ENCODE results near the gene CACNA1I.

CACNA1I gene

DNA sequence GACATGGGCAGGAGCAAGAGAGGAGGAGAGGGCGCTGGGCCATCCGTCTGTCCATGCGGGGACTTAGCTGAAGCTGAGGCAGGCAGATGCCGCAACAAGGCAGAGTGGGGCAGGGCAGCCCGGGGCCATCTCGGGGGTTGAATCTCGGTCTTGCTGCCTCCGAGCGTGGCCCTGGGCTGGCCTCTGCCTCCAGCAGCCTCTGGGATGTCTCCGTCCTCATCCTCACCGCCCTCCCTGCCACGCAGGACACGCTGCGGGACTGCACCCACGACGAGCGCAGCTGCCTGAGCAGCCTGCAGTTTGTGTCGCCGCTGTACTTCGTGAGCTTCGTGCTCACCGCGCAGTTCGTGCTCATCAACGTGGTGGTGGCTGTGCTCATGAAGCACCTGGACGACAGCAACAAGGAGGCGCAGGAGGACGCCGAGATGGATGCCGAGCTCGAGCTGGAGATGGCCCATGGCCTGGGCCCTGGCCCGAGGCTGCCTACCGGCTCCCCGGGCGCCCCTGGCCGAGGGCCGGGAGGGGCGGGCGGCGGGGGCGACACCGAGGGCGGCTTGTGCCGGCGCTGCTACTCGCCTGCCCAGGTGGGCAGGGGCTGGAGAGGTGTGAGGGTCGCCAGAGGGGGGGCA, 108.4 kb downstream of the CACNA1I start:
- DNase-seq, result no peak

DNA sequence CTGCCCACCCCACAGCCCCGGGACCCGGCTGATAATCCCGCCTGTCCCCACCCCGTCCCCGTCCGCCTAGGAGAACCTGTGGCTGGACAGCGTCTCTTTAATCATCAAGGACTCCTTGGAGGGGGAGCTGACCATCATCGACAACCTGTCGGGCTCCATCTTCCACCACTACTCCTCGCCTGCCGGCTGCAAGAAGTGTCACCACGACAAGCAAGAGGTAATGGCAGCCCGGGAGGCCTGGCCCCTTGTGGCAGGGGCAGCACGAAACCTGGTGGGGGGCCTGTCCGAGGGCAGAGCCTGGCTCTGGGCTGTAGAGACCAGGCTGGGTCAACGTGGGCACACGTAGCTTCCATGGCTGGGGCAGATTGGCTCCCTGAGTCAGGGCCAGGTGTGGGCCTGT, 109.1 kb downstream of the CACNA1I start:
- no peak for DNase-seq

DNA sequence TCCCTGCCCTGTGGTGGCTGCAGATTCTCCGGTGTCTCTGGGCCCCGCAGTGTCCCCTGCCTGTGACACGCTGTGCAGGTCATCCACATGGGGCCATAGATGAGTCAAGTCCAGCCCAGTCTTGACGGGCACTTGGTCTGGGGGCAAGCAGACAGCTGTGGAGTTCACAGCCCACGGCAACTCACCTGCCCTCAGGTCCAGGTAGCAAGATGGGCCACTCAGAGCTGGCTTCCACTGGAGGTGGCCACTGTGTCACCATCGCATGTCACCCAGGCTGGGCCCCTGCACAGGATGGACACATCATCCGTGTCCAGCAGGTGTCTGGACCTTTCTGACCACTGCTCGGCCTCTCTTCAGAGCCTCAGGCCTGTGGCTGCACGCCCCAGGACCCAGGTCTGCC, 109.9 kb downstream of the CACNA1I start:
- no peak for DNase-seq

DNA sequence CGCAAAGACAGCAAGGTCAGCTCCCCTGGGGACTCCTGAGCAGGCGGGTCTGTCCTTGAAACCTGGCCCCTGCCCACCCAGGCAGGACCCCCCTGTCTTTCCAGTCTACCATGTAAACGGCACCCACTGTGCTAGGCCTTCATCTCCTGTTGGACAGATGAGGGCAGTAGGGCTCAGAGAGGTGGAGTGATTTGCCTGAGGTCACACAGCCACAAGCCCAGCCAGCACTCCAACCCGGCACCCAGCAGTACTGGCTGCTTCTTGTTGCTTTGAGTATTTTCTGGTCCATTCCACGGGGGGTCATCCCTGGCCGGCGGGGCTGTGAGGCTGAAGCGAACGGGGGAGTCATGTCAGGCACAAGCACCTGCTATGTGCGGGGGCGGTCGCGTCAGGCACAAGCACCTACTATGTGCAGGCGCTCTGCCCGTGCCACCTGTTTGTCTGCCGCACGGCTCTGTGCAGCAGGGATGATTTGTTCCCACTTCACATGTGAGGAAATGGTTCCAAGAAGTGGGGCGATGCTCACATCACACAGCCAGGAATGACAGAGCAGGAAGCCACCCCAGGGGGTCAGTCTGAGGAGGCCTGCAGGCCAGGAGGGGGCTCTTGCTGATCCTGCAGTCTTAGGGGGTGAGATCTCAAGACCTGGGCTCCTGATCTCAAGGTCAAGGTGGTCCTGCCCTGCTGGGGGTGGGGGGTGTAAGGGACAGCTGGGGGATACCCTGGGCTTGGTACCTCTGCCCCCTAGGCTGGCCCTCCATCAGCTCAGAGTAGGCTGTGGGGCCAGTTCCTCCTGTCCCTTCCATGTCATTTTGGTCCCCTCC, 110.7 kb downstream of the CACNA1I start:
- DNase-seq, result no peak

DNA sequence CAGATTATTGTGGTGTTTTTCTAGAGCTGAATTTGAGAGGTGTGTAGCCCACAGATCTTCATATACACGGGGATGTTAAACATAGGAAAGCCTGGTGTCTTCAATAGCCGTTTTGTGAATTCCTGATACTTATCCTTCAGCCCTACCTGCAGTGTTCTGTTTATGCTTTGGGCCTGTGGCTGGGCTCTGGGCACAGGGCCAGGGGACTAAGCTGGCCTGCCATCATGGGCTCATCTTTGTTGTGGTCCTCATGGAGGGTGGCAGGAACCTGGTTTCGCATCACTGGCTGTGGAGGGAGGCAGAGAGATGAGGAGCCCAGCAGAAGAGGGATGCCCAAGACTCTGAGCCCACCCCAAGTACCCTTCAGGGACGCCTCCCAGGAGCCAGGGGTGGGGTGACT, 112.4 kb downstream of the CACNA1I start:
- DNase-seq, result no peak

DNA sequence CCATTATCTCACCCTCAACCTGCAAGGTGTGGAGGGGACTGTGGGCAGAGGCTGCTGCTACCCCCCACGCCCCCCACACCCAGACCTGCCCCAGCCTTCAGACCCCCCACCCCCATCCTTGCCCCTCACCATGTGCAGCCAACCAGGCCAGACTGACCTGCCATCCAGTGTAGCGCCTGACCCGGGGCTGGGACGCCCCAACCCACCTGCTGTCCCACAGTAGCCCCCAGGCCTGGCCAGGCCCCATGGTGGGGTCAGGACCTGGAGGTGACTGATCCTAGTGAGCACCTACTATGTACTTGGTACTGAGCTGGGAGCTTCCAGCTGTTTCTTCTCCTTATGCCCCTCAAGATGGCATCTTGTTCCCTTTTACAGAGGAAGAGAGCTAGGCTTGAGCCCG, 113.1 kb downstream of the CACNA1I start:
- DNase-seq, result no peak

DNA sequence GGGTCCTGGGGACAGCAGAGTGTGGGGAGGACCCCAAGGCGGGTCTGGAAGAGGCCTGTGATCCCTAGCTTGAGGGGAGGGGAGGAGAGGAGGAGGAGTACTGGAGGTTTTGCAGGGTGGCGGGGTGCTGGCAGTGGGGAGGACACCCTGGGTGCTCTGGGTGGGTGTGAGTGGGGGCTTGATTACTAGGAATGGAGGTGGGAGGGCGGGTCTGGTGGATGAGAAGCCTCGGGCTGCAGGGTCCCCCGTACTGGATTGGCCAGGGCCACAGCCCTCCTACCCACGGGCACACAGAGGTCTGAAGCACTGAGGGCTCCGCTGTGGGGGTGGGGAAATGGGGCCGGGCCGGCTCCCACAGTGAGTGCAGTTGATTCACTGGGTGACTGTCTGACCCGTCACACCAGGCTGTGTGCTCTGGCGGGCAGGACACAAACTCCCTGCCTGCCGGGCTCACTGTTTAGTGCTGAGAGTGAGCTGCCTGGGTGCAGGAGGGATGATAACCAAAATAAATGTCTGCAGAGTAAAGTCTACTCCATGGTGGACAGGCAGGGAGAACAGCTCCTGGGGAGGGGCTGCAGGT, 114.2 kb downstream of the CACNA1I start:
- DNase-seq, result no peak

DNA sequence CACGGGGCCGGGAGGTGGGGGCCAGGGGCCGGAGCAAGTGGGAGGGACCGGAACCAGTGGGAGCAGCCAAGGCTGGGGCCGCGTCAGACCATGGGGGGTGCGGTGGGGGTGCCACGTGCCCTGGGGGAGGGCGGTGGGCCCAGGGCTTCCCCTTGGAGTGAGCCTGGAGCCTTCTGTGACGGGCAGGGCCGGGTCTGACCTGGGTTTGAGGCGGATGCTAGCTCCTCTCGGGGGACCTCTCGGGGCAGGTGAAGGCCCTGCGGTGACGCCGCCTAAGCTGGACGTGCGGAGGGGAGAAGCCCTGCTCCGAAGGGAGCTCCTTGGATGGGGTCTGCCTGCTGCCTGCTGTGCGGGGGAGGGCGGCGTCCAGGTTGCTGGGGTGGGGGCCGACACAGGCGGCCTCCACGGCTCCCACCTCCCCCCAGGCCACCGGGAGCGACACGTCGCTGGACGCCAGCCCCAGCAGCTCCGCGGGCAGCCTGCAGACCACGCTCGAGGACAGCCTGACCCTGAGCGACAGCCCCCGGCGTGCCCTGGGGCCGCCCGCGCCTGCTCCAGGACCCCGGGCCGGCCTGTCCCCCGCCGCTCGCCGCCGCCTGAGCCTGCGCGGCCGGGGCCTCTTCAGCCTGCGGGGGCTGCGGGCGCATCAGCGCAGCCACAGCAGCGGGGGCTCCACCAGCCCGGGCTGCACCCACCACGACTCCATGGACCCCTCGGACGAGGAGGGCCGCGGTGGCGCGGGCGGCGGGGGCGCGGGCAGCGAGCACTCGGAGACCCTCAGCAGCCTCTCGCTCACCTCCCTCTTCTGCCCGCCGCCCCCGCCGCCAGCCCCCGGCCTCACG, 115.0 kb downstream of the CACNA1I start:
- DNase-seq, result no peak

DNA sequence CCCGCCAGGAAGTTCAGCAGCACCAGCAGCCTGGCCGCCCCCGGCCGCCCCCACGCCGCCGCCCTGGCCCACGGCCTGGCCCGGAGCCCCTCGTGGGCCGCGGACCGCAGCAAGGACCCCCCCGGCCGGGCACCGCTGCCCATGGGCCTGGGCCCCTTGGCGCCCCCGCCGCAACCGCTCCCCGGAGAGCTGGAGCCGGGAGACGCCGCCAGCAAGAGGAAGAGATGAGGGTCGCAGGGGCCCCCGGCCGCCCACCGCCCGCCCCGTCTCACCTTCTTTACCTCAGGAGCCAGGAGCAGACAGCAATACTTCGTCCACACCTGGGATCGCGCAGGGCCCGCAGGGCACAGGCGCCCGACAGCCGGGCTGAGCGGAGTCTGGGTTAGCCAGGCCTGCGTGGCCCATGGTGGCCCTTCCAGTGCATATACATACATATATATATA, 115.6 kb downstream of the CACNA1I start:
- no peak for DNase-seq

DNA sequence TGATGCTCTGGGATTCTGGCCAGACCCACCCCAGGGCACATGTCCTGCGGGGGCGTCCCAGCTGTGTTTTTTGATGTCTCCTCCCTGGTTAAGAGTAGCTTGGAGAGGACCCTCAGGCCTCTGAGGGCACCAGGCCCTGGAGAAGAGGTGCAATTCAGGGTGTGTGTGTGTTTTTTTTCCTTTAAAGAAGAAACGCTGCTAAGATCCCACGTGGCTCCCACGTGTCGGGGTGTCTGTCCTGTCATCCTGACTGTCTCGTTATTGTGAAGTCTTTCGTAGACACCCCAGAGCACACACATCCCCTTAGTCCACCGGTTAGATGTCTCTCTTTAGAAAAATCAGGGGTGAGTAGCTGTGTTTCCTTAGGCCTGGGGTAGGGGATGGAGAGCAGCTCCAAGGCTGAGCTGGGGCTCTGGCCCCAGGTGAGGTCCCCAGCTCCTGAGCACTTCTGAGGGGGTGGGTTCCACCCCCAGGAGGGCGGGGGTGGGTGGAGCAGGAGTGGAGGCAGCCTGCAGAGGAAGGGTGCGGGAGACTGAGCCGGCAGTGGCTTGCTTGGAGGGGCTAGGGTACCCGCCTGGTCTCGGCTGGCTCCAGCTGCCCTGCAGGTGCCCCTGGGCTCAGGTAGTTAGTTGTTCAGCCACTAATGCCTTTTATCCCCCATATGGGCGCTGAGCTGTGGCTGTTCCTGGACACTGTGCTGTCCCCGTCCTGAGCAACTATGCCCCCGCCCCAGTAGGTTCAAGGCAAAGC, 116.4 kb downstream of the CACNA1I start:
- DNase-seq, result no peak

DNA sequence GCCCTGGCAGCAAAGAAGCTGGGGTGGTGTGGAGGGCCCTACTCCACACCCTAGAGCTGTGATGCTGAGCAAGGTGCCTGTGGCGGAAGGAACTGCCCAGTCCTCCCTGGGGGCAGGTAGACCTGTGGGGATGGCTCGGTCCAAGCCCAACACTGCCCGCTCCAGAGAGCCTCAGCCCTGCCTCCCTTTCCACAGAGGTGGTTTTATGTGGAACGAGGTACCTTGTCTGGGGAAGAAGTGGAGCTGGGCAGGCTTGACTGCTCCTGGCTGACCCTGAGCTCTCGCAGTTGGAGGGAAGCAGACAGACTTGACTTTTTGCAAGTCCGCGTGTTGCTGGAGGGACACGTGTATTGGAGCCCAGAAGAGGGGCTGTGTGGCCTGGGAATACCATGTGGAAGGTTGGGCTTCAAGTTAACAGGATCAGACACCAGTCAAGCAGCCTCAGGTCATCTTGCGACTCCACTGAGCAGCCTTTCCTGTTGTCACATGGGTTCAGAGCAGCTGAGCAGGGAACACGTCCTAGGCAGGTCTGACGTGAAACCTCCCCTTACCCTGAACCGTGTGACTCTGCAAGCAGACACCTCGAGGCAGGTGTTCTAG, 117.7 kb downstream of the CACNA1I start:
- DNase-seq, result no peak

DNA sequence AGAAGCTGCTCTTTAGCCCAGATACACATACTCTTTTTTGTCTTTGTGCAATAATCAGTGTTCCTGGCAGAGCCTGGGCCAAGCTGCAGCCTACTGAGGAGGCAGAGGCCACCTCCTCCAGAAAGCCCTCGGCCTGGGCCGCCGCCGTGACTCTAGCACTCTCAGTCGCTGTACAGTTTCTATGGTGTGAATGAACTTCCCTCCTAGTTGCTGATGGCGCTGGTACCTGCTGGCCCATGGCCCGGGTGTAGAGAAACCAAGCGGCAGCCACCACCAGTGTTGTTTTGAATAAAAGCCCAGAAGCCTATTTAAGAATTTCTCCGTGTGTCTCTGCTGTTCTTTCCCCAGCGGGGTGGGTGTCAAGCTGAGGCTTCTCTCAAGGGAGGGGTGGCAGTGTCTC, 118.9 kb downstream of the CACNA1I start:
- DNase-seq, result no peak

DNA sequence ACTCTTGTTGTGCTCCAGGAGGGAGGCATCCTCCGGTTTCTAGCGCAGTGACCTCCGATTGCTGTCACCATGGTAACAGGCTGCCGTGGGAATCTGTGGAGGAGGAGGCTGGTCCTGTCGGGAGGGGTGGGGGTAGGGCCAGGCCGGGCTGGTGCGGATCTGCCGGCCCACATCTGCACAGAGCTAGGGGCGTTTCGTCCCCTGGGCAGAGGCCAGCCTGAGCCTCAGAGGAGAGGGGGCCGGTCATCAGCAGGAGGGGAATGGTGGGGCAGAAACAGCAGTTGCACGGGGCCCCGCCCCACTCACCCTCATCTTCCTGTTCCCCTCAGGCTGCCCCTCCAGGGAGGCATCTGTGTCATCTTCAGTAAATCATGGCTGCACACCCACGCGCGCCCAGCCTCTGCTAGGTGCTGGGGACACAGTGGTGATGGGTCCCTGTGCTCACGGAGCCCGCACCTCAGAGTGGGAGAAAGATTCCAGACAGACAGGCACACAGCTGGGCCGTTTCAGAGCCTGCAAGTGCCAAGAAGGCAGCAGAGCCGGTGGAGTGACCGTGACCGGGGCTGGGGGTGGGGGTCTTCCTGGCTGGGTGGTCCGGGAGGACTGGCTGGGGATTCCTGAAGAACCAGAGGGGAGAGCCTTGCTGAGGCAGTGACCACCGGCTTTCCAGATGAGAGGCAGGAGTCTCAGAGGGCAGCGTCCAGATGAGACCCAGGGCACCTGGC, 120.5 kb downstream of the CACNA1I start:
- peak; percentile 37 for DNase-seq

DNA sequence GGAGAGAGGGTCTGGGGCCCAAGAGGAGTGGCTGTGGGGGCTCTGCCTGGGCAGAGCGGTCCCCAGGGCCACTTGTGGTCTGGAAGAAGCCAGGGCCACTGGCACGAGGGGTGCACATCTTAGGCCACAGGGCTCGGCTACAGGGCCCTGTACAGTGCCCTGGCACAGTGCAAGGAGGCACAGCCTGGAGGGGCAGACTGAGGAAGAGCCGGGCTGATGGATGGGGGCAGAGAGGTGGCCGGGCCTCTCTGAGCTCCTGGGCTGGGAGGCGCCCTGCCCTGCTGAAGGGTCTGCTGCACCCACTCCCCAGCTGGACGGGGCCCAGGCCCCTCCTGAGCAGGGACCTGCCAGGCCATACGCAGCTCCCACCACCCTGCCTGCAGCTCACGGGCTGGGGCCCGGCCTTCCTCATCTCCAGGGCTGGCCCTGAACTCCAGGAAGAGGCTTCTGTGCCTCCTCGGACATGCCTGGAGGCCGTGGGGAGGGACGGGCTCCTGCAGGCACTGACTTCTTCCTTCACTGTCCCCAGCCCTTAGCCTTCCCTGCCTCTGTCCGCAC, 123.5 kb downstream of the CACNA1I start:
- no peak for DNase-seq

DNA sequence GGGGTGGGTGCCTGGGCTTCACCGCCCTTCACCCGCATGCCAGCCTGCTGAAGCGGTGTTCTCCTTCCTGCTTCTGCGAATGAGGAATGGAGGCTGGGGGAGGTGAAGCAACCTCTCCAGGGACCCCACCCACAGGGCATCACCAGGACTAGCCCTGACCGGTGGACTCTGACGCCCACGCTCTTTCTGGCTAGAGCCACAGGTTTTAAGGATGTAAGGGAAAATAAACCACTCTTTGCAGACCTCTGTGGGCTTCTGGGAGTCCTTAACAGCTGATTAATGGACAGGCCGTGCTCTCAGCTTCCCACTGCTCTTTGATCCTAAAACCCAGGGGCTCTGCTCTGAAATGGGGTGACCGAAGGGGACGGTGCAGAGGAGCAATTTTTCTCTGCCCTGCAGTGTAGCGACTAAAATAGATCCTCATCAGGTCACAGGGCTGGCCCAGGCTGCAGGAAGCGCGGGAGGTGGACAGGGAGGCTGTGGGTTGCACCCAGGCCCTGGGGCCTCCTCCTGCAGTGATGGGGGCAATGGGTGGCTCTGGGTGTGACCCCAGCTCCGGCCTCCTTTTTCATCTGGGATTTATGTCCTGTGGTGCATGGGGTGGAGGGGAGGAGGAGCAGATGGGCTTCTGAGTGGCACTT, 127.4 kb downstream of the CACNA1I start:
- DNase-seq, result no peak

DNA sequence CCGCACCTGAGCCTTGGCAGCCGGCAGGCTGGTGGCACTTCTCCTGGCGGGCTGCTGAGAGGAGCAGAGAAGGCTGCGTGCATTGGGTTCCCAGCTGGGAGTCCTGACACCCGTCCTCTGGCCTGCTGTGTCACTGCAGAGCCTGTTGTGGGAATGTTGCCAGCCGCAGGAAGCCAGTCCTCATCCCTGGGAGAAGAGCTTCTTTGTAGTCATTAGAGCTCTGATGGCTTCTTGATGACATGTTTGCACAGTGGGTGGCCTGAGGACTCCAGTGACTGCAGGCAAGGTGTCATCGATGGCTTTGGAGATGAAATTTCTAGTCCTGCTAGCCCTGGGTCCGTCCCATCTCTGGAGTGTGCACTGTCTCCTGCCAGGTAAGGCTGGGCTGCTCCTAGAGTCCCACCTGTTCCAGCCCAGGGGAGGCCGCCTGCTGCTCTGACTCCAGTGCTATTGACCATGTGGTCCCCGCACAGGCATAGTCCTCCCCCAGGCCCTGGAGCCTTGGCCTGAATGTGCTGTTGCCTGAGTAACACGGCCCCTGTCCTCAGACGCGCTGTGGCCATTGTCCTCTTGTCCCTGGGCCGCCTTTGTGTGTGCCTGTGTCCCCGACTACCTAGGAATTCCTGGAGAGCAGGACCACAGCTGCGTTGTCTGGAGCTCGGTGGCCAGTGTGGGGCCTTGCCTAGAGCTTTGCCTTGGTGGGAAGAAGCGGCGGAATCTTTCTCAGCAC, 129.2 kb downstream of the CACNA1I start:
- peak; percentile 74 for DNase-seq

DNA sequence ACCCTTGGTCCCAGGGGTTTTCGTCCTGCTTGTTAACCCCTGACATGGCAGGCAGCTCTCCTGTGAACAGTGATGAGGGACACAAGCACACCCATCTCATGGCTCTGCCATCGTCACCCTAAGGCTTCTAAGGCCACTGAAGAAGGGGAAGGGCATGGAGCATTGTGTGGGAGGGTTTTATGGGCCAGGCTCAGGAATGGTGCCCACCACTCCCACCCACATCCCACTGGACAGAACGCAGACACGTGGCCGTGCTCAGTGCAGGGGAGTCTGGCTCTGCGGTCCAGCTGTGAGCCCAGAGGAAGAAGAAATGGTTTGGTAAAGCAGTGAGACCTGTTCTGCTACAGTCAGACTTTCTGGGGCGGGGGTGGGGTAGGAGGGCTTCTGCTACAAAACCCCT, 130.0 kb downstream of the CACNA1I start:
- no peak for DNase-seq

DNA sequence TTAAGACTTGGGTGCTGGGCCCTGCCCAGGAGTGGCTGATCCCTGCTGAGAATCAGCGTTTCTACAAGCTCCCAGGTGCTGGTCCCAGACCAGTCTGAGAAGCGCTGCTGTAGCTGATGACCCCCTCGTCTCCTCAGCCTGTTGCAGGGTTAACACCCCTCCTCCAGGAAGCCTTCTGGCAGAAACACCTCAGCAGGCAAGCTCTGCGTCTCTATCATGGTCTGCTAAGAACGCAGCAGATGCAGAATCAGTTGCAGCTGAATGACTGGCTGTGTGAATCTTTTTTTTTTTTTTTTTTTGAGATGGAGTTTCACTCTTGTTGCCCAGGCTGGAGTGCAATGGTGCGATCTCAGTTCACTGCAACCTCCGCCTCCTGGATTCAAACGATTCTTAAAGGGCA, 132.5 kb downstream of the CACNA1I start:
- no peak for DNase-seq

DNA sequence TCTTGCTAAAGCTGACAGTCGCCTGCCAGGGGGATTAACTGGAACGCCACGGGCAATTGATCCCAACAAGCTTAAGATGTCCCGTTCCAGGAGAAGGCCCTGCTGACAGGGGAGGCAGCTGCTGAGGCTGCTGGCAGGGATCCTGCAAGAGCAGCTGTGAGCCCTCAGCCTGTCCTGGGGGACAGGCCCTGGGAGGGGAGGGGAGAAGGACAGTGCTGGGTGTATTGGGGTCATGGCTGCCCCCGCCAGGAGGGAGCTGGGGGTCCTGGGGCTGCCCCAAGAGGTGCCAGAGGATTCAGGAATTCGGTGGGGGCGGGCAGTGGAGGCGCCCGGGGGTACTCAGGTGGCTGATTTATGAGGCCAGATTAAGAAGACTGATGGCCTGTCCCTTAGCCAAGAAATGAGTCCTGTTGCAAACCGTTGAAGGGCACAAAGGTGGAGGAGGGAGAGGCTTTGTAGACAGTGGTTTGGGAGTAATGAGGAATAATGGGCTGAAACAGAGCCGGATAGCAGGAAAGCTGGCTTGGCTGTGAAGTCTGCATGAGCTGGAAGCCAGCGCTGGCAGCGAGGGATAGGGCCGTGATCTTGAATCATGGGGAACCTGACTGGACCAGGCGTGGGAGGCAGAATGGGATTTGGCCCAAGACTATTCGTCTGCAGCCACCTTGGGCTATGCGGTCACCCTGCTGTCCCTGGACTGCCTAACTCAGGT, 133.5 kb downstream of the CACNA1I start:
- no peak for DNase-seq
